ENCODE measurements around the gene CHST11.

The CHST11 gene

DNA sequence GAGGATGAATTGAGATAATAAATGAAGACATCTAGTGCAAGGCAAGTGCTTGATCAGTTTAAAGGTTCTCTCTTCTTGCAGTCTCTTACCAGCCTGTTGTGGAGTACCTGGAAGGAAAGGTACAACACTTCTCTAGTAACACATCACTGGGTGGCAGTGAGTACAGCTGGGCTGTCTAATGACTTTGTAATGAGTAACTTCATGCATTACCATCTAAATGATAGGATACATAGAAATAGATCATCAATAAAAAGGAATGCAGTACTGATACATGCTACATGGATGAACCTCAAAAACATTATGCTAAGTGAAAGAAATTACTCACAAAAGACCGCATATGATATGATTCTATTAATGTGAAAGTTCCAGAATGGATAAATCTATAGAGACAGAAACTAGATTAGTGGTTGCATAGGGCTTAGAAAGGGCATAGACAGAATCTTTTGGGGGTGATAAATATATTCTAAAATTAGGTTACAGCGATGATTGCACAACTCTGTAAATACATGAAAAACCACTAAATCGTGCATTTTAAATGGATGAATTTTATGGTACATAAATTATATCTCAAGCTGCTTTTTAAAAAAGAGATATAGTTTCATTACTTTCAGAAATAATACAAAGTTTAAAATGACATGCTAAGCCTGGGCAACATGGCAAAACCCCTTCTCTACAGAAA is 224.4 kb downstream of the CHST11 start:
- DNase-seq = no peak

DNA sequence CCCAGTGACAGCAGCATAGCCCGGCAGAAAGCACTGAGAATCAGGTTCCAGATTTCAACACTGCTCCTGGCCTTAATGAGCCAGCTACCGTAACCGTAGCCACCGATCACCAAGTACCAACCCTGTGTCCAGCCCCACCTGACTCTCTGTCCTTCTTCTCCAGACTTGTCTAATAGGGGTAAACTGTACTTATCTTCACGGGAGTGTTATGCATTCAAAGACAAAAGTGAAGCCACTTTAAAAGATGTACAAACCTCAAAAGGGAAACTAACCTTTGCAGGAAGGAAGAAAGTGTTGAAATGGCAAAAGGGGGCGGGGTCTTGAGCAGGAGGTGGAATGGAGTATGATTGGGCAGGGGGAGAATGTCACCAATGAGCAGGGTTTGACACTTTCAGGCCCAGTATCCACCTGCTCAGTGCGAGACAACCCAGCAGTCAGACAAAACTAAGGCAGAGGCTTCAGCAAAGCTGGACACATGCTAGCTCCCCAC is 226.1 kb downstream of the CHST11 start:
- DNase-seq = no peak

DNA sequence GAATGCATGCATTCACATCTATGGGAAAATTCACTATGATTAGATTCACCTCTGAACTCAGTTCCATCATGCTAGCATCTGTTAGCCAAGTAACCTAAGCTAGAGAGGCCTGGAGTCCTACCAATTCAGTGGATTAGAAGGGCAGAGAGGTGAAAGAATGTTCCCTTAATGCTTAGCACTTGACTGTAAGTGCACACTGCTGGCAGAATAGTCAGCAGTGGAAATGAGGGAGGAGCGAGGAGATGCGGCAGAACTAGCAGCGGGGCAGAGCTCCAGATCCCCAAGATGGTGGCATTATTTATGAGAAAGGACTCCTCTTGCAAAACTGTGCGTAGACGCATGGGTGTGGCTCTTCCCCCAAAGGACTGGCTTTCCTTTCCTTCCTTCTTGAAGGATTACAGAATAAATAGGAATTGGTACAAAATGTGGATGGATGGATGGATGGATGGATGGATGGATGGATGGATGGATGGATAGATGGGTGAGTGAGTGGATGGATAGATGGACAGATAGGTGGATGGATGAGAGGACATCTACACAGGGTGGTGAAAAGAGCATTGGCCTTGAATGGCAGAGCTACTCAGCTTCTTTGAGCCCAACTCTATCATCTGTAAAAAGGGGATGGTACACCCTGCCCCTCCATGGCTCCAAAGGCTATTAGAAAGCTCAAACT is 227.2 kb downstream of the CHST11 start:
- no peak for DNase-seq

DNA sequence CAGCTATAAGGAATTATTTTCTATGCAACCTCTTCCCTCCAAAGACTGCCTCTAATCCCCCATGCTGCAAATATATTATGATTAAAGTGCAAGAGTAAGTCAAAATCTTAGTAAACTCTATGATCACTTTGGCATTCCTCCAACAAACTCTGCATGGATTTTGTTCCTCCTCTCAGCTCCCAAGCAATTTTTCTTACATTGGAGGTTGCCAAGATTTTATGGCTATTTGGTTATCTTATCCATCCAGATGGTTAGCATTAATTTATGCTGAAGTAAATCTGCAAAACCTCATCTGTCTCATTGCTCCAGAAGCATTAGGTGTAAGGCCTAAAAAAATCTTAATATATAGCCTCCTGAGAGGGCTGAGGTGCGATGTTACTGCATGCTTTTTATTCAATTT is 228.1 kb downstream of the CHST11 start:
- DNase-seq = no peak

DNA sequence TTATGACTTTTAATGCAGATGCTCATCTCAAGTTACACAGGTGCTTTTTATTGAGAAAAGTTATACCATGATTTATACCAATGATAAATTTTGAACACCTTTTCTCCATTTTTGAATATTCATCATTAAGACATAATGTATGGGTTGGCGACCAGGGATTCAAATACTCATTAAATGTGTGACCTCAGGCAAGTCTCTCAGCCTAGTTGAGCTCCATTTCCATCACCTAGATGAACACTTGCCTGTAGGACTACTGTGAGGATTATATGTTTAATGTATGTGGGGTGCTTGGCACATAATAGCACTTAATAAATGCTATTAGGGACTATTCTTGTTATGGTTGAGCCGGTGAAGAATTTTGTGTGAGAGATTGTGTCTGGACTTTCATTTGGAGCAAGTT is 228.6 kb downstream of the CHST11 start:
- no peak for DNase-seq

DNA sequence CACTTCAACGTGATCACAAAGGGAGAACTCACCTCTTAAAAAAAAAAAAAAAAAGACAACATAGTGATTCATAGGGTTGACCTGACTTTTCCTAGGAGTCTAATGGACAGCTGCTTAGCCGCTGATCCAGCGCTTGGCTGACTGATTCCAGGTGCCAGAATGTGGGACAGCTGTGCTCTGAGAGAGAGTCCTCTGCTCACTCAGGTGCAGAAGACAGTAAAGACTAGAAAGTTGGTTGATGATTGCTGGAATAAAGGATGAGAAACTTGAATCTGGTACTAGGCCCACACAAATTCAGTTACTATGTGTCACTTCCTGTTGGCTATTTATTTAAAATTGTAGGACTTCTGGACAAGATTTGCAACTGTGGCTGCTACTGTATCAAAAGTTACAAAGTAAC is 229.4 kb downstream of the CHST11 start:
- DNase-seq = no peak

DNA sequence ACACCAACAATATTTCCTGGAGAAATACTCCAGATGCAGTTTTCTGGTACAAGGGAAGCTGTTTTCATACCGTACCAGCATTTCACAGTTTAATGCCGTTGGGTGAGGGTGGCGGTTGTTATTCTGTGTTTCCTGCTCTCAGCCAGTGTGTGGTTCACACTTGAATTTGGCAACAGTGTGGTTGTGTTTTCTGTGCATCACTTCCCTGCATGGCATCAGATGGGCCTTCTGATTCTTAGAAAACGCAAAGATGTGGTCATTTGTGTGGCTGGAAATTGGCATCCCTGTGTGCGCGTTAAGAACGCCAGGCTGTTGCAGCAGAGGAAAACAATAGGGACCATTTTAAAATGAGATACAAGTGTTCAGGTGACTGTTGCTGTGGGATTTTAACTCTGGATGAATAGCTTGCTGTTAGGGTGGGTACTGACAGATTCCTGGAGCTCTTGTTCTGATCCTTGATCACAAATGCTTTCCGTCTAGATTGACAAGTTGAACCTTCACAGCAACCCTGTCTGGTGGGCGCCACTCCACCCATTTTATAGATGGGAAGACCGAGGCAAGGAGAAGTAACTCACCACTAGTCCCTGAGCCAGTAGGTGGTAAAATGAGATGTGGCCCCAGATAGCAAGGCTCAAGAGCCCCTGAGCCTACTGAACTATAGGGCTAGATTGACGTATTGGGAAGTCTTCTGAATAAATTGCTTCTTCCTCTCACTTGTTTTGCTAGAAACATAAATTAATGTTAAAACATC is 231.2 kb downstream of the CHST11 start:
- no peak for DNase-seq

DNA sequence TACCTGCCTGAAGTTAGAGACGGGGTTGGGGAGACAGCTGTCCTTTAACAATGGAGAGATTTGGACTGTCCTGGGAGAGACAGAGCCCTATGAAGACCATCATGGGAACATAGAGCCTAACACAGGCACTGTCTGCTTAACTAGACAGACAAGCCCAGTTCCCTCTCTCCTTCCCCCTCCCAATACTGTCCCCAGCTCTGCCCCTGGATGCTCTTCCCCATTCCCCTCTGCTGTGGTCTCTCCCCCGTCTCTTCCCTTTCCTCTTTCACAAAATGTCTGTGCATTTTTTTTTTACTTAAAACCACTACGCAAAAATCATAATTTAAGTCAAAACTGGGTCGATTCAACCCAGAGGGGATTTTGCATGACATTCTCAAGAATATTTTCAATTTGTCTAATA is 232.9 kb downstream of the CHST11 start:
- no peak for DNase-seq

DNA sequence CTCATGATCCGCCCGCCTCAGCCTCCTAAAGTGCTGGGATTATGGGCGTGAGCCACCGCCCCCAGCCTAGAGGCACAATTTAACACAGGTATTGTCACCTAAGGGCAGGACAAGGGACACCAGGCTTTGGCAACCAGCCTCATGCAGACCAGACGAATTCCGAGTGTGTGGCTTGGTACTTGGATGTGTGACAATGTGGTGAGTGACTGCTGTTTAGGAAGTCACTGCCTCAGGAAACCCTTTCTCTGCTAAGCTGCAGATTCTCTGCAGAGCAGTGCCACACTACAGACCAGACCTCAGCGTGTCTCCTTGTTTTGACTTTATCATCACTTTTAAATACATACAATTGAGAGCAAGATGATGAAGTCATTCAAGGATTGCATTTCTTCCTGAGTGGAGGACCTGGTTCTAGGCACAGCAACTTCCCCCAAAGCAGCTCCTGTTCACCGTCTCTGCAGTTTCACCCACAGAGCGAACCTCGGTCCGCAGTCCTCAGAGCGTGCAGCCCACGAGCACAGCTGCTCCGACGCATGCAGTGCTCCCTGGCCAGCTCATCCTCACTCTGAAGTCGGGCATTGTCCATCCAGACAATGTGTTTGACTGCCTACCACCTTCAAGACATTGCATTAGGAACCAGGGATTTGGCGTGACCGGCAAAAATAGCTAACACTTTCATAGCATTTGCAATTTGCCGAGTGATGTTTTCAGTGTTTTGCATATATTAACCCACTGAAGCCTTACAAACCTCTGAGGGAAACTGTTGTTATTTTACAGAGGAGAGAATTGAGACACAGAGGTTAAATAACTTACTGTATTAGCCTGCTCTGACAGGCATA is 235.2 kb downstream of the CHST11 start:
- DNase-seq = no peak

DNA sequence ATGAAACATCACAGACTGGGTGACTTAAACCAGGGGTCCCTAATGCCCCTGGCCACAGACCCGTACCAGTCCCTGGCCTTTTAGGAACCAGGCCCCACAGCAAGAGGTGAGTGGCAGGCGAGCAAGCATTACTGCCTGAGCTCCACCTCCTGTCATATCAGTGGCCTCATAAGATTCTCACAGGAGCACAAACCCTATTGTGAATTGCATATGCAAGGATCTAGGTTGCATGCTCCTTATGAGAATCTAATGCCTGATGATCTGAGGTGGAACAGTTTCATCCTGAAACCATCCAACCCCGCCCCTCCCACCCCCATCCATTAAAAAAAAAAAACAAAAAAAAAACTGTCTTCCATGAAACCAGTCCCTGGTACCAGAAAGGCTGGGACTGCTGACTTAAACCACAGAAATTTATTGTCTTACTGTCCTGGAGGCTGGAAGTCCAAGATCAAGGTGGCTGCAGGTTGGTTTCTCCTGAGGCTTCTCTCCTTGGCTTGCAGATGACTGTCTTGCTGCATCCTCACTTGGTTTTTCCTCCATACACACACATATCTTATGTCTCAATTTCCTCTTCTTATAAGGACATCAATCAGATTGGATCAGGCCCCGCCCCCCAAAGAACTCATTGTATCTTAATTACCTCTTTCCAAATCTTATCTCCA is 235.9 kb downstream of the CHST11 start:
- no peak for DNase-seq

DNA sequence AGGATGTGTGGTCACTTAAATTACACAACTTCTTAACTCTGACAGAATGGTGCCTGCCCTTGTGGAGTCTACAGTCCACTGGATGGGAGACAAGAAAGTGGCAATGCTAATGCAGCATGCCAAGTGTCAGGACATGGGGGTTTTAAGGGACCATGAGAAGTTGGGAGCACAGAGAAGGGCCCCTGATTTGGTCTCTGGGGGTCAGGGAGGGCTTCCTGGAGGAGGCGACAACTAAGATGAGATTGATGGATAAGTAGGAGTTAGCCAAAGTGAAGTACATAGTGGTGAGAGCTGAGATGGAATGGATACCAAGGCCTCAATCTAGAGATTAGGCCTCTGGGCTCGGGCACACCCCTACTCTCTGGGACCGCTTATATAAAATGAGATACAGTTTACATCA is 236.7 kb downstream of the CHST11 start:
- DNase-seq = no peak

DNA sequence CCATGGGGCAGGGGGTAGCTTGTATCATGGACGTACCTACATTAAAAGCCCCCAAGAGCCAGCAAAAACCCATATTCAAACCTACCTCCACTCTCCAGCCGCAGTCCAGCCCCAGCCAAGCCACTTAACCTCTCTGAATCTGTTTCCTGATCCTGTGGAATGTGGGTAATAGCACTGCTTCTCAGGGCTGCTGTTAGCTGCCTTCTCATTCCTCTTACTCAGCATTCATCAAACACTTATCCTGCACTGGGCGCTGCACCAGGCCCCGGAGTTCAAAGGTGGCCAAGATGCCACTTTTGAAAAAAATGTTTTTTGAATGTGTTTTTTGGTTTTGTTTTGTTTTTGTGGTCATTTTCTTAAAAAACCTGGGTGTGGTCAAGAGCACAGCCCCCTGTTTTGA is 237.4 kb downstream of the CHST11 start:
- no peak for DNase-seq

DNA sequence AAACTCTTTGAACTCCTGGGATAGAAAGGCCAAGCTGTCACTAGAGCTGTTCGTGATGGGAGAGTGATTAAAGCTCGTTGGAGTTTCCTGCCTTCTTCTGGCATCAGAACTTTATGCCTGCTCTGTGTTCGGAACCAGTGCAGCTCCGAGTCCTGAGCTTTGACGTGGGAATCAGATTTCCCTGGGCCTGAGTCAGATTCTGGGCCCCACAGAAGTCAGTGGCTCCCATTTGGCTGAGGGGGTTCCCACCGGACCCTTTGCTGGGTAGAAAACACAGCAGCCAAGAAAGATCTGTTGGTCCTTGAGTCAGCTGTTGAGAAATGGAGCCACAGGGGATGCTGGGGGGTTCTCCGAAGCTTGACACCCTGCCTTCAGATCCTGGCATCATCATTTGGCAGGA is 238.0 kb downstream of the CHST11 start:
- DNase-seq = no peak

DNA sequence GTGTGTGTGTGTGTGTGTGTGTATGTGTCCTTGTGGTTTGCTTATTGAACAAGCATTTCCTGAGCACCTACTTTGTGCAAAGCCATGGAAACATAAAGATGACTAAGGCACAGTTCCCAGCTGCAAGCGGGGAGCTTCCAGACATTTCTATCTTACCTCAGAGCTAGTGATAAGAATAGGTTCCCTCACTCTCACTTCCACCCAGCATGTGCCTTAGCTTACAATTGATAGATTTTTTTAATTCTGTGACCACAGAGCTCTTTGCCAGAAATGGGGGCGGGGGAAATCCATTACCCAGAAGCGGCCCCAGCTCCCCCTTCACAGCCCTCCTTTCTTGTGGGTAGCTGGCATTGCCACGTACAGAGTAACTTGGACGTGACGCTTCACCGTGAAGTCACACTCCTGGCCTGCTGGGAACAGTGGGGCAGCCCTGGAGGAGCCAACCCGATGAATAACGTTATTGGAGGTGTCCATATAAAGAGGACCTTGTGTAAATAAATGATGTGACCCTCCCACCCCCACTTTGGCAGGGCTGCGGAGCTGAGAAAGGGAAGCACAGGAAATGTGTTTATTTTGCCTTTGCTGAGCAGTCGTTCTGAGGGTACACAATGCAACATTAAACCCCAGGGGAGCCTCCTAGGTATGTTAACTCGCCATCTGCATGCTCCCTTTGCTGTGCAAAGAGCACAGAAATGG is 238.9 kb downstream of the CHST11 start:
- no peak for DNase-seq

DNA sequence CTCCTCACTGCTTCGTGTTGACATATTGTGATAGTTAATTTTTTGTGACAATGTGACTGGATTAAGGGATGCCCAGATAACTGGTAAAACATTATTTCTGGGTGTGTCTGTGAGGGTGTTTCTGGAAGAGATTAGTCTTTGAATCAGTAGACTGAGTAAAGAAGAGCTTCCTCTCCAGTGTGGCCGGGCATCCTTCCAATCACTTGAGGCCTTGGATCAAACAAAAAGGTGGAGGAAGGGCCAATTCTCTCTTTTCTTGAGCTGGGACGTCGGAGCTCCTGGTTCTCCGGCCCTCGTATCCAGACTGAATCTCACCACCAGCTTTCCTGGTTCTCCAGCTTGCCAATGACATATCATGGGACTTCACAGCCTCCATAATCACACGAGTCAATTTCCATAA is 240.4 kb downstream of the CHST11 start:
- no peak for DNase-seq

DNA sequence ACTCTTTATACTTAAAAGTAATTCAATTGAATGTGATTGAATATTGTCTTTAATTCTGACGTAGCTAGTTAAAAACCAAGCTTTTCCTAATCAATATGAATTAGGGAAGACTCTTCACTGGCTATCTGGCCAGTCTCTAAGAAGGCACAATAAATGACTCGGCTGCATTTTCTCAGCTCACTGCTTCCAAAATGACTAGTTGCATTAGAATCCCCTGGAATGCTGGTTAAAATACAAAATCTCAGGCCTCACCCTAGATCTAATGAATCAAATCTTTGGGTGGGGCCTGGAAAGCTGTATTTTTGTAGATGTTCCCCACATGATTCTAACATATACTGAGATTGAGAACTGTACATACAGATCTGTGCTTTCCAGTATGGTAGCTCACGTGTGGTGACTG is 242.1 kb downstream of the CHST11 start:
- no peak for DNase-seq

DNA sequence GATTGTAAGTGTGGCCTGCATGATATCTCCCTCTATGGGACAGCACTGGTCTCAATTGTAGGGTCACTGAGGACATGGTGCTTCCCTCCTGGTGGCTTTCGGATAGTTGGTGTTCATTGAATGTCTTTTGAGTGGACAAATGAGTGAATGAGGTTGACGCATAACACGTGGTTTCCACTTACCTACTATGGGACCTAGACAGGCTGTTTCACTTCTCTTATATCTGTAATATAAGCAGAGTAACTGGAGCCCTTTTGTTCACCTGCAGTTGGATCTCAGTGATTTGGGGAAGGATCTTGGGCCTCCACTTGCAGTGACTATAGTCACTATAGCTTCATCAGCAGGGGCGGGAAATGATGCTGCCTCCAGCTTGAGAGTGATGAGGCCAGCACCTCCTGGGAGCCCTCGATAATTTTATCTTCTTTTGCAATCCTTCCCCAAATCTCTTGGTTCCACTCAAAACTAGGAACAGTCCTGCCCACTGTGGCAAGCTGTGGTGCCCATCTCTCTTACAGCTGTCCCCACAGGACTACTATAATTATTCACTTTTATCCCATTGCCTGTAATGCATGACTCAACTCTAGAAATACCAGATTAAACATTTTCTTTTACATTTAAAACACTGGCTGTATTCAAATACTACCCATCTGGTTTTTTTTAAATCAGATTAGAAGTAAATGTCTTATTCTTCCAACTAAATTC is 242.9 kb downstream of the CHST11 start:
- no peak for DNase-seq

DNA sequence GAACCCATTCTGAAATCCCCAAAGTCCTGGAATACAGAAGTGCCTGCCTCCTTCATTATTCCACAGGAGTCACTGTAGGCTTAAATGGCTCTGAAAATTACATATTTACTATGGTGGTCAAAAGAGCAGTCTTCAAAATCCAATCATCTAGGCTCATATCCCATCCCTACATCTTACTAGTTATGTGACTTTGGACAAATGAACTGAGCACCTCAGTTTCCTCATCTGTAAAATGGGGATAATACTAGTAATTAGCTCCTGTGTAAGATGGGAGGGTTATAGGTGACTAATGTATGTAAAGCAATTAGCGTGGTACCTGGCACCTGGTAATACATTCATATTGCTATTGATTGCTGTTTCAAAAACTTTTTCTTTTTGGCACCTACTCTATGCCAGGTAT is 243.6 kb downstream of the CHST11 start:
- no peak for DNase-seq

DNA sequence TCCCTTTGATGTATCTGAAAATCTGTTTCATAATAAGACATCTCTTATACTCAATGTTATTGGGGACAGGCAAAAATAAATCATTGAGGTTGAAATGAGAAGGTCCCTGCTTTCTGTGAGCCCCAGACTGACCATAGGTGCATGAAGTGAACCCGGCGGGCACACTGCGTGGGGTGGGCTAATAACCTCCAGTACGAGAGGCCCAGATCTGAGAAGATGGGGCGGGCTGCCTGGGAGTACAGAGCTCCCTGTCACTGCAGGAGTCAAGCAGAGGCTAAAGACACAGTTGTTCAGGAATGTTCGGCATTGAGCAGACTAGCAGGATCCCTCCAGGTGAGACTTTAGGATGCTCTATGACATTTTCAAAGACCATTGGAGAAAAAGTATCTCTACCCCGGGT is 244.6 kb downstream of the CHST11 start:
- no peak for DNase-seq

DNA sequence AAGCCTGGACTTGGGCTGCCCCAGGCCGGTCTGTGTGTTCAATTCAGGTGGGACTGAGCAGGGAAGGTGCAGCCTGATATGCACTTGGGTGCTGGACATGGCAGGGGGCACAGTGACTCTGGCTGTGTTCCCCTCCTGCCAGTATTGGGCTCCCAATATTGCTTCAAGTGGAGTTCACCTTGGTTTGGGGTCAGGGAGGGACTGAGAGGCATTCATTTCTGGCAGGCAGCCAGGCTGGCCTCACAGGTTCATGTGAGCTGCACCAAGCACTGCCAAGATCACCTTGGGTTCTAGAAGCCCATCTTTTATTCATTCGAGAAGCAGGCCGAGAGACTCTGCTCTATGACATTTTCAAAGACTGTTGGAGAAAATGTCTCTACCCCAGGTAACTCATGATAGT is 245.0 kb downstream of the CHST11 start:
- no peak for DNase-seq

DNA sequence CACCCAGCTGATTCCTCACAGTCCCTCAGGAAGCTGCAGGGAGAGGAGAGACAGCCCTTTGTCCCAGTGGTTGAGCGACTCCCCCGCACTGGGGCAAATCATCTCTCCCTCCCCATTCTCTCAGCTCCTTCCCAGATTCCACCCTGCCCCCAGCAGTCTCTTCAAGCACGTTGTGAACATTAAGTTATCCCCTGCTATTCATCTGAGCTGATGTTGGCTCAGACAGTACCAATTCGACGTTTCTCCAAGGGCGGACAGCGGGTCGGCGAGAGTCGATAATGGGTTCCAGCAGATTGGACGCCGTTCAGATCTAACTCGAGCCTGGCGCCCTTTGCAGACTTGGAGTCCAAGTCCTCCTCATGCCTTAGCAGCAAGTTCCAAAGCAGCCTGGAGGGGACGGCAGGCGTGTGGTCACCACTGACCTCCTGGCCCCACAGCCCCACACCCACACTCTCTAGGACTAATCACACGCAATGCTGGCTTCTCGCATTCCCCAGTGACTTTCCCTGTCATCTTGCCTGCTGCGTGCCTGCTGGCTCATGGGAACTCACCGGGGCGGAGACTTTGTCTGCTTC is 245.9 kb downstream of the CHST11 start:
- DNase-seq = peak; percentile 66
